K562 (cell line): ENCODE data around the gene MFAP2. TPM values are rescaled to one million over a fixed set of nuclear protein-coding genes. Genes with fewer than 3 reads are reported as not detected.

ENCODE experiments used
- ATF7 ChIP-seq: fragments of 450-650 bp; IDR thresholded peaks from 2 replicates; pipeline ENCODE4 v1.7.1; 2014; ENCODE audit warnings: mild to moderate bottlenecking, moderate library complexity
- BCOR ChIP-seq: fragments of 450-650 bp; IDR thresholded peaks from 2 replicates; pipeline ENCODE4 v1.6.1; 2016
- ETV5 ChIP-seq: sonication (generic); formaldehyde crosslinking; IDR thresholded peaks from 2 replicates; pipeline ENCODE4 v1.4.0; 2020; ENCODE audit warnings: low read depth, mild to moderate bottlenecking, missing genetic modification reagents
- HBP1 ChIP-seq: fragments of 450-650 bp; formaldehyde crosslinking; IDR thresholded peaks from 2 replicates; pipeline ENCODE4 v1.4.0; 2022; ENCODE audit warnings: missing genetic modification characterization
- JUND ChIP-seq, 2 experiments: IDR thresholded peaks; 2 replicates in 1 of 2; 3 replicates in 1 of 2; pipeline ENCODE4 v1.6.1; 2011; ENCODE audit warnings: borderline replicate concordance in 2 of 2, low read depth in 2 of 2, low read length in 2 of 2, improper control_type of control experiment in 1 of 2, missing biosample characterization in 1 of 2, missing genetic modification characterization in 1 of 2, missing genetic modification reagents in 1 of 2
- KLF1 ChIP-seq: fragments of 450-650 bp; IDR thresholded peaks from 2 replicates; pipeline ENCODE4 v1.6.1; 2016; ENCODE audit warnings: missing genetic modification characterization, missing compliant biosample characterization
- MLLT1 ChIP-seq, 2 experiments: fragments of 450-650 bp; IDR thresholded peaks; 2 replicates each; pipeline ENCODE4 v1.6.1; 2016
- POLR2A ChIP-seq: fragments of 450-650 bp; conservative IDR thresholded peaks from 2 replicates; pipeline ENCODE4 v1.6.1; 2016
- RBM25 ChIP-seq: fragments of 200-400 bp; formaldehyde crosslinking; IDR thresholded peaks from 2 replicates; pipeline ENCODE4 v1.6.1; 2018; ENCODE audit warnings: low read length, low read depth, moderate library complexity; ENCODE audit not compliant: severe bottlenecking
- RCOR1 ChIP-seq, 2 experiments: IDR thresholded peaks; 2 replicates each; pipeline ENCODE4 v1.6.1; 2012; ENCODE audit warnings: low read depth in 2 of 2, low read length in 2 of 2, borderline replicate concordance in 1 of 2, improper control_type of control experiment in 1 of 2
- SMARCA5 ChIP-seq: fragments of 450-650 bp; IDR thresholded peaks from 2 replicates; pipeline ENCODE4 v1.6.1; 2016
- SNIP1 ChIP-seq: fragments of 450-650 bp; IDR thresholded peaks from 2 replicates; pipeline ENCODE4 v1.7.1; 2017; ENCODE audit warnings: low read depth, mild to moderate bottlenecking
- SPI1 ChIP-seq: IDR thresholded peaks from 2 replicates; pipeline ENCODE4 v1.6.1; 2011; ENCODE audit warnings: low read depth, low read length, control low read depth, borderline replicate concordance
- SRSF3 ChIP-seq: fragments of 200-400 bp; formaldehyde crosslinking; IDR thresholded peaks from 2 replicates; pipeline ENCODE4 v1.6.1; 2016; ENCODE audit warnings: mild to moderate bottlenecking, low read length, moderate library complexity; ENCODE audit not compliant: insufficient read depth
- TAF15 ChIP-seq: fragments of 200-400 bp; formaldehyde crosslinking; IDR thresholded peaks from 2 replicates; pipeline ENCODE4 v1.6.1; 2017; ENCODE audit warnings: mild to moderate bottlenecking, low read depth, low read length, moderate library complexity
- ZBED1 ChIP-seq: IDR thresholded peaks from 2 replicates; pipeline ENCODE4 v1.6.1; 2014
- ZNF280B ChIP-seq: fragments of 250-450 bp; sonication (Bioruptor Pico); IDR thresholded peaks from 2 replicates; pipeline ENCODE4 v1.5.1; 2021; ENCODE audit warnings: mild to moderate bottlenecking
- polyA plus RNA-seq, 8 experiments: library from polyadenylated mRNA; depleted of rRNA in 4 of 8; stranded (reverse) in 5 of 8; unstranded in 3 of 8; fragments of >200 nt; fragmentation: Nextera tagmentation in 2 of 8; fragmentation: Illumina TruSeq in 1 of 8; extraction: Ambion mirVana in 2 of 8; extraction: Trizol in 1 of 8; gene quantifications; 2 replicates each; pipeline versions ENCODE4 v1.2.1 to v1.2.3, GENCODE V29; 2011 to 2014; ENCODE audit warnings: inconsistent platforms in 1 of 8, missing spikeins in 1 of 8
- total RNA-seq, 7 experiments: library from RNA; depleted of rRNA in 6 of 7; stranded (reverse); fragments of >200 nt in 6 of 7; fragmentation: Illumina TruSeq in 2 of 7; extraction: Trizol in 2 of 7; gene quantifications; 2 replicates each; pipeline versions ENCODE4 v1.2.1 to v1.2.3, GENCODE V29; 2011 to 2021; ENCODE audit warnings: low replicate concordance in 1 of 7
- TF ChIP-seq, protein P1 (sequence below): sonication (generic); formaldehyde crosslinking; IDR thresholded peaks from 2 replicates; pipeline ENCODE4 v1.8.0; 2022; ENCODE audit warnings: mild to moderate bottlenecking, missing genetic modification reagents

MFAP2 gene
- total and polyA plus RNA-seq, 9 of the 15 experiments (the other 6 are each of a cell fraction or from before 2014, with no cell fraction given), result not detected

DNA sequence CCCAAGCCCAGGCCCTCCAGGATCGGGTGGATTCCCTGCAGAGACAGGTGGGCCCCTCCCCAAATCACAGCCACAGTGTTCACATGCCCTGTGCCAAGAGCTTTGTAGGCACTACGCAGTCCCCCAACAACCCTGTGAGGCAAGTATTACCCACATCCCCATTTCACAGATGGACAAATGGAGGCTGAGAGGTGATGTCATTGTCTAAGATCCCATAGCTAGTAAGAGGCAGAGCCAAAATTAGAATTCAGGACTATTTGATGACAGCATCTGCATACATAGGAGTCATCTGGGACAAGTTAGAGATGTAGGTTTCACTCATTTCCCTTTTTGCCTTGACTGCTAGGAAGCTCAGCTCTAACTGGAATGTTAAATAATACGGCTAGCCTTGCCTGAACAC lies 12.0 kb downstream of the MFAP2 start (continued):
- peak; percentile 59; the same call in 1 of the 2 replicates for TF ChIP-seq SMARCA5
- TF ChIP-seq, protein P1, sequence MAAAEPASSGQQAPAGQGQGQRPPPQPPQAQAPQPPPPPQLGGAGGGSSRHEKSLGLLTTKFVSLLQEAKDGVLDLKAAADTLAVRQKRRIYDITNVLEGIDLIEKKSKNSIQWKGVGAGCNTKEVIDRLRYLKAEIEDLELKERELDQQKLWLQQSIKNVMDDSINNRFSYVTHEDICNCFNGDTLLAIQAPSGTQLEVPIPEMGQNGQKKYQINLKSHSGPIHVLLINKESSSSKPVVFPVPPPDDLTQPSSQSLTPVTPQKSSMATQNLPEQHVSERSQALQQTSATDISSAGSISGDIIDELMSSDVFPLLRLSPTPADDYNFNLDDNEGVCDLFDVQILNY, result 0 out of 2 replicates have a peak, but pooled peaks have one; percentile 20
- no peak for TF ChIP-seq SNIP1
- no peak for TF ChIP-seq ZBED1
- no peak for TF ChIP-seq ZNF280B (CRISPR knock-in tag)
- 0 out of 2 replicates have a peak, but pooled peaks have one; percentile 20 for TF ChIP-seq JUND (IDR thresholded peaks at IDR 0.05; ENCODE audit: borderline replicate concordance, low read depth, low read length)
- peak; percentile 65; the same call in 2 of the 3 replicates for TF ChIP-seq JUND (tag; IDR thresholded peaks at IDR 0.05; ENCODE audit: borderline replicate concordance, low read depth, low read length)
- no peak for TF ChIP-seq ETV5 (CRISPR knock-in tag)
- peak; percentile 85 for TF ChIP-seq RBM25
- peak; percentile 67 for TF ChIP-seq ATF7
- TF ChIP-seq MLLT1 (IDR thresholded peaks at IDR 0.05), result no peak
- no peak for TF ChIP-seq POLR2A
- no peak for TF ChIP-seq TAF15
- TF ChIP-seq SRSF3, result no peak
- no peak for TF ChIP-seq KLF1 (tag)
- TF ChIP-seq SPI1, result no peak
- TF ChIP-seq BCOR, result peak; percentile 88
- TF ChIP-seq RCOR1 (IDR thresholded peaks at IDR 0.05; ENCODE audit: borderline replicate concordance in 1 of 2, low read depth in 2 of 2, low read length in 2 of 2), result peak in 1 of 2 experiments; percentile 13; a peak in 1 of 4 replicates
- no peak for TF ChIP-seq HBP1 (CRISPR knock-in tag)
- TF ChIP-seq, all 486 proteins: peak for 13
